Measurements from ENCODE around the gene GUCY1B1.

DNA sequence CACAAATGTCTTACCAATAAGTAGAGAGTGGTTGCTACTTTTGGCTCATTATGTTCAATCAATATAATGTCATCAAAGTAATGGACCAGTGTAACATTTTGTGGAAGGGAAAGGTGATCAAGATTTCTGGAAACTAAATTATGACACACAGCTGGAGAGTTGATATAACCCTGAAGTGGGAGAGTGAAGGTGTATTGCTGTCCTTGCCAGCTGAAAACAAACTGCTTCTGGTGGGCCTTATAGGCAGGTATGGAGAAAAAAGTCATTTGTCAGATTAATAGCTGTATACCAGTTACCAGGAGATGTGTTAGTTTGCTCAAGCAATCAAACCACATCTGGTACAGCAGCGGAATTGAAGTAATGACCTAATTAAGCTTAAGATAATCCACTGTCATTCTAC is 17.3 kb upstream of the GUCY1B1 start:
- TF ChIP-seq CTCF (conservative IDR thresholded peaks at IDR 0.05; ENCODE audit: low read length) (no peak), EZH2phosphoT487 (IDR thresholded peaks at IDR 0.05; ENCODE audit: borderline replicate concordance, low read depth, low read length) (no peak)

Data from OCI-LY7 (cell line).